HUES64 (cell line): ENCODE measurements around the gene GLYAT. TPM values are rescaled to one million over a fixed set of nuclear protein-coding genes. Genes with fewer than 3 reads are reported as not detected.

ENCODE experiments used
- H3K27ac ChIP-seq: 2 replicates; pipeline ENCODE4 v1.7.0; 2013; ENCODE audit warnings: low read depth, low read length, inconsistent platforms
- H3K27me3 ChIP-seq: 2 replicates; pipeline ENCODE4 v1.6.1; 2013; ENCODE audit warnings: mild to moderate bottlenecking, low read length; ENCODE audit not compliant: insufficient read depth
- H3K36me3 ChIP-seq: 2 replicates; pipeline ENCODE4 v1.6.1; 2013; ENCODE audit warnings: mild to moderate bottlenecking, low read length; ENCODE audit not compliant: insufficient read depth
- H3K4me1 ChIP-seq: 2 replicates; pipeline ENCODE4 v1.6.1; 2013; ENCODE audit warnings: mild to moderate bottlenecking, low read length, moderate library complexity; ENCODE audit not compliant: insufficient read depth
- H3K4me3 ChIP-seq: 2 replicates; pipeline ENCODE4 v1.5.1; 2013; ENCODE audit warnings: mild to moderate bottlenecking, low read length, moderate library complexity
- H3K9ac ChIP-seq: 2 replicates; pipeline ENCODE4 v1.6.1; 2013; ENCODE audit warnings: mild to moderate bottlenecking, low read depth, low read length
- H3K9me3 ChIP-seq: 2 replicates; pipeline ENCODE4 v1.6.1; 2013; ENCODE audit warnings: low read depth, low read length; ENCODE audit not compliant: insufficient read depth
- WGBS: fragments of 150-250, 120-280 bp; methylation state at CpG from one replicate; pipeline ENCODE4 v1.1.7; 2013; ENCODE audit warnings: missing lambda C conversion rate; 5-methylcytosine and 5-hydroxymethylcytosine counted together
- polyA plus RNA-seq, 2 experiments: library from polyadenylated mRNA; stranded (reverse); fragments of 50-300 nt; gene quantifications; one replicate each; pipeline ENCODE4 v1.2.3, GENCODE V29; 2013

Gene GLYAT, protein sequence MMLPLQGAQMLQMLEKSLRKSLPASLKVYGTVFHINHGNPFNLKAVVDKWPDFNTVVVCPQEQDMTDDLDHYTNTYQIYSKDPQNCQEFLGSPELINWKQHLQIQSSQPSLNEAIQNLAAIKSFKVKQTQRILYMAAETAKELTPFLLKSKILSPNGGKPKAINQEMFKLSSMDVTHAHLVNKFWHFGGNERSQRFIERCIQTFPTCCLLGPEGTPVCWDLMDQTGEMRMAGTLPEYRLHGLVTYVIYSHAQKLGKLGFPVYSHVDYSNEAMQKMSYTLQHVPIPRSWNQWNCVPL
- polyA plus RNA-seq (2013, experiment 1 of 2): not detected
- not detected for polyA plus RNA-seq (2013, experiment 2 of 2)

DNA sequence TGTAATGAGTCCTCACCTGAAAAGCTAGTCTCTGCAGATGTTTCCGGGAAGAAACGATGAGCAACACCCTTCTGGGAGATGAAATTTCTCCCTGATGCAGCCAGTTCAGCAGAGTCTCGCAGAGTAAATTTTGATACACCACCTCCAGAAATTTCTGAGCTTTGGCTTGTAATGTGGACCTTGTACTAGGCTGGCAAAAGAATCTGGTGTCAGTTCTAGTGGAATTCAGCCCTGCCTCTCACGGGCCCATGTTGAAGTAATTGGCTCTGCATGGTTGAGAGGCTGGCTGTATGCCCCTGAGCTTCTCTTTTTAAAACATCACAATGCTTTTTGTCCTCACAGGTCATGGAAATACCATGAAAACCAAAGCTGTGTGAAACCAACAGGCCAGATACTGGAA is at the start of gene GLYAT:
TSS of gene GLYAT (minus strand) at position 125 of the 400 bp plus-strand sequence. CDS start 7,447 bp downstream, outside the sequence.
- H3K9ac ChIP-seq: no peak within 1 kb of the TSS

DNA sequence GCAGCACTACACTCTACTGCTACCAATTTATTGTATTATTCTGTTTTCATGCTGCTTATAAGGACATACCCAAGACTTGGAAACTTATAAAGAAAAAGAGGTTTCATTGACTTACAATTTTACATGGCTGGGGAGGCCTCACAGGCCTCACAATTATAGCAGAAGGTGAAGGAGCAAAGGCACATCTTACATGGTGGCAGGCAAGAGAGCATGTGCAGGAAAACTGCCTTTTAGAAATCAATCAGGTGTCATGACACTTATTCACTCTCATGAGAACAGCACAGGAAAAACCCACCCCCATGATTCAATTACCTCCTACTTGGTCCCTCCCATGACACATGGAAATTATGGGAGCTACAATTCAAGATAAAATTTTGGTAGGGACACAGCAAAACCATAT is 49.6 kb upstream of the GLYAT start:
- no peaks in the 10 kb centered on the region for H3K27me3 ChIP-seq
- H3K27ac ChIP-seq: no peak overlapping the region
- H3K36me3 ChIP-seq: no peaks in the 10 kb centered on the region
- H3K4me3 ChIP-seq: no peak overlapping the region
- peaks cover 78% of the 10 kb centered on the region for H3K9me3 ChIP-seq
- H3K9ac ChIP-seq: no peak overlapping the region
- H3K4me1 ChIP-seq: no peaks in the 10 kb centered on the region

More for the DNA sequence above, at the start of gene GLYAT:
- Histone ChIP-seq H3K4me1 (no peaks in the 10 kb centered on the region), H3K4me3 (no peak within 1 kb of the TSS), H3K27ac (no peak within 1 kb of the TSS), H3K36me3 (no peaks in the 10 kb centered on the region), H3K9me3 (peaks cover 89% of the 10 kb centered on the region), H3K27me3 (no peaks in the 10 kb centered on the region)
- whole genome bisulfite sequencing: 71% methylated on average over 4 of the region's 4 CpGs

DNA sequence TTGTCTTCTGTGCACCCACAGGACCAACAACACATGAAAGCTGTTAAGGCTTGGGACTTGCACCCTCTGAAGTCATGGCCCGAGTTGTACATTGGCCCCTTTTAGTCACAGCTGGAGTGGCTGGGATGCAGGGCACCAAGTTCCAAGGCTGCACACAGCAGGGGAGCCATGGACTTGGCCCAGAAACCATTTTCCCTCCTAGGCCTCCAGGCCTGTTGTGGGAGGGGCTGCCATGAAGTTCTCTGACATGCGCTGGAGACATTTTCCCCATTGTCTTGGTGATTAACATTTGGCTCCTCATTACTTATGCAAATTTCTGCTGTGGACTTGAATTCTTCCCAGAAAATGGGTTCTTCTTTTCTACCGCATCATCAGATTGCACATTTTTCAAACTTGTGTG is 48.8 kb upstream of the GLYAT start:
- Histone ChIP-seq H3K27ac (no peak overlapping the region), H3K4me1 (no peaks in the 10 kb centered on the region), H3K9me3 (peaks cover 76% of the 10 kb centered on the region), H3K27me3 (no peaks in the 10 kb centered on the region), H3K36me3 (no peaks in the 10 kb centered on the region), H3K4me3 (no peak overlapping the region), H3K9ac (no peak overlapping the region)
- 90% methylated on average over 3 of the region's 3 CpGs for WGBS

DNA sequence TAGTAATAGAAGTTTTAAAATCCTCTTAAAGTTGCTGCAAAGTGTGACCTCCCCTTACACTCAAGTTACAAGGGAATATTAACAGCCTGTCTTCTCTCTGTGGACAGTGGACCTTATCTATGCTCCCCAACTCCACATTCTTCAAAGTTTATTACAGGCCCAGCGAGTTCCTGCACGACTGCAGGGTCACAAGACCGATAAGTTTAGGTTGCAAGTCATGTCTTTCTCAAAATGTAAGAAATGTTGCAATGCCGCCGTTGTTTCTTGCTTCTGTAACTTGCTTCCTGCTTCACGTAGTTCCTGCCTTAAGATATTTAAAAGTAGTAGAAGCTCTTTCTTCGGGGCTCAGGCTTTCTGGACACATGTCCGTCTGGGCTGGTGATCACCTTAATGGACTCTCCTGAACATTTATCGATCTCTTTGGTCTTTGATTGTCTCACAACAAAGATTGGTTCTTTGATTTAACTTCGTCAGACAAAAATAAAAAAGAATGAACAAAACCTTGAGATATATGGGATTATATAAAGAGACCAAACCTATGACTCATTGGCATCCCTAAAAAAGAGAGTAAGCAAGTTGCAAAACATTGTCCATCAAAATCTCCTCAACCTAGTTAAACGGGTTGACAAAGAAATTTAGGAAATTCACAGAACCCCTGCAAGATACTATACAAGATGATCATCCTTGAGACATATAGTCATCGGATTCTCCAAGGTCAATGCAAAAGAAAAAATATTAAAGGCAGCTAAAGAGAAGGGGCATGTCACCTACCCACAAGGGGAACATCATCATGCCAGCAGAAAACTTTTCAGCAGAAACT is 45.4 kb upstream of the GLYAT start:
- no peaks in the 10 kb centered on the region for H3K27me3 ChIP-seq
- no peak overlapping the region for H3K4me3 ChIP-seq
- H3K27ac ChIP-seq: no peak overlapping the region
- H3K4me1 ChIP-seq: no peaks in the 10 kb centered on the region
- H3K9me3 ChIP-seq: peaks cover 88% of the 10 kb centered on the region
- H3K9ac ChIP-seq: no peak overlapping the region
- WGBS: 76% methylated on average over 11 of the region's 12 CpGs
- H3K36me3 ChIP-seq: no peaks in the 10 kb centered on the region

DNA sequence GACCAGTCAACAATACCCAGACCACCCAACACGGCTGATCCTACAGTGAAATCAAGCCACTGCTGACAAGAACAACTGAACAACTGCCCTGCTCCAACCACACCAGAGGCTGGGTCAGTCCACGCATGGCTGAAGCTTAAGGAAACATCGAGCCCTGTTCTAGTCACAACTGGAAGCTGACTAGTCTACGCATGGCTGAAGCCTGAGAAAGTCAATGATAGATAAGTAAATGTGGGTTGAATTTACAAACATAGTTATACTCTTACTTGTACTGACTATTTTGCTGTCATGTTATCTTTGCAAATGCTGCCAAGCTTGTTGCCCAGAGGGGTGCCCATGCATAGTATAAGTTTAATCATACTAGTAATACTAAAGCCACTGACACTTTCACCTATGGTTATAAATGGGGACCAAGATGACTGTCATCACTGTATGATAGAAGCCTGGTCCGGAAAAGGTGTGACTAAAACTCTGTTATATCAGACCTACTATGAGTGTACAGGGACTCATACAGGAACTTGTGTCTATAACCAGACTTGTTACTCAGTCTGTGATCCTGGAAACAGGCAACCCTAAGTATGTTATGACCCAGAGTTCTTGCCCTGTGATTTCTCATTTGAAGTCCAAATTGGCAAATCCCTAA is 43.4 kb upstream of the GLYAT start:
- no peaks in the 10 kb centered on the region for H3K4me1 ChIP-seq
- H3K27ac ChIP-seq: no peak overlapping the region
- peaks cover 88% of the 10 kb centered on the region for H3K9me3 ChIP-seq
- WGBS: 83% methylated on average over 5 of the region's 5 CpGs
- no peak overlapping the region for H3K9ac ChIP-seq
- no peaks in the 10 kb centered on the region for H3K36me3 ChIP-seq
- no peak overlapping the region for H3K4me3 ChIP-seq
- no peaks in the 10 kb centered on the region for H3K27me3 ChIP-seq

DNA sequence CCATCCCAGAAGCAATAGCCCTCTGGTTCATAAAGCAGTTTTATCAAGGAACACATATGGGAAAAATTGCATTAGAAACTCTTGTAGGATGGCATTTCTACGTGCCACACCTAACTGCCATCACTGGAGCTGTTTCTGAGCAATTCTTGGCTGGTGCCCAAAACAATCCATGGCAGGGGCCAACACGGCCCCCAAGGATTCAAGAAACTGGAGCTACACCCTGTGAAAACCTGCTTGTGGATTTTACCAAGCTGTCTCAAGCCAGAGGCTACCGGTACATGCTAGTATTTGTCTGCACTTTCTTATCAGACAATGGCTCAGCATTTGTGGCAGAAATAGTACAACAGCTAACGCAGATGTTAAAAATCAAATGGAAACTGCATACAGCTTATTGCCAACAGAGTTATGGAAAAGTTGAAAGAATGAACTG is 42.4 kb upstream of the GLYAT start:
- peaks cover 89% of the 10 kb centered on the region for H3K9me3 ChIP-seq
- no peak overlapping the region for H3K27ac ChIP-seq
- H3K36me3 ChIP-seq: no peaks in the 10 kb centered on the region
- no peaks in the 10 kb centered on the region for H3K4me1 ChIP-seq
- H3K27me3 ChIP-seq: no peaks in the 10 kb centered on the region
- WGBS: 63% methylated on average over 4 of the region's 4 CpGs
- H3K4me3 ChIP-seq: no peak overlapping the region
- no peak overlapping the region for H3K9ac ChIP-seq

DNA sequence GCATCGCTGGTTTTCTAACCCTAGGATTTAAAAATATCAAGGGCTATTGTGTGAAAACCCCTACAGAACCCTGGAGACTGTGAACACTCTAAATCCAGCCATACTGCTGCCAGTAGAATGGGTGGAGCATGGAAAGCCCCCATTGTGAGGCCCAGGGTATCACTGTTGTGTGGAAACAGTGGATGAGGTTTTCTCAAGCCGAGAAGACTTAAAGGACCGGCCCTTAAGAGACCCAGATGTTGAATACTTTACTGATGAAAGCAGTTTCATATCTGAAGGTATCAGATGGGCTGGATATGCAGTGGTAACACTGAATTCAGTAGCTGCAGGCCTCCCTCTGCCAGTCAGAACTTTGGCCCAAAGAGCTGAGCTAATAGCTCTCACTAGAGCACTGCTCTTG is 41.6 kb upstream of the GLYAT start:
- H3K27ac ChIP-seq: no peak overlapping the region
- WGBS: 65% methylated on average over 3 of the region's 3 CpGs
- no peaks in the 10 kb centered on the region for H3K27me3 ChIP-seq
- H3K36me3 ChIP-seq: no peaks in the 10 kb centered on the region
- no peak overlapping the region for H3K4me3 ChIP-seq
- peaks cover 89% of the 10 kb centered on the region for H3K9me3 ChIP-seq
- H3K4me1 ChIP-seq: no peaks in the 10 kb centered on the region
- H3K9ac ChIP-seq: no peak overlapping the region

DNA sequence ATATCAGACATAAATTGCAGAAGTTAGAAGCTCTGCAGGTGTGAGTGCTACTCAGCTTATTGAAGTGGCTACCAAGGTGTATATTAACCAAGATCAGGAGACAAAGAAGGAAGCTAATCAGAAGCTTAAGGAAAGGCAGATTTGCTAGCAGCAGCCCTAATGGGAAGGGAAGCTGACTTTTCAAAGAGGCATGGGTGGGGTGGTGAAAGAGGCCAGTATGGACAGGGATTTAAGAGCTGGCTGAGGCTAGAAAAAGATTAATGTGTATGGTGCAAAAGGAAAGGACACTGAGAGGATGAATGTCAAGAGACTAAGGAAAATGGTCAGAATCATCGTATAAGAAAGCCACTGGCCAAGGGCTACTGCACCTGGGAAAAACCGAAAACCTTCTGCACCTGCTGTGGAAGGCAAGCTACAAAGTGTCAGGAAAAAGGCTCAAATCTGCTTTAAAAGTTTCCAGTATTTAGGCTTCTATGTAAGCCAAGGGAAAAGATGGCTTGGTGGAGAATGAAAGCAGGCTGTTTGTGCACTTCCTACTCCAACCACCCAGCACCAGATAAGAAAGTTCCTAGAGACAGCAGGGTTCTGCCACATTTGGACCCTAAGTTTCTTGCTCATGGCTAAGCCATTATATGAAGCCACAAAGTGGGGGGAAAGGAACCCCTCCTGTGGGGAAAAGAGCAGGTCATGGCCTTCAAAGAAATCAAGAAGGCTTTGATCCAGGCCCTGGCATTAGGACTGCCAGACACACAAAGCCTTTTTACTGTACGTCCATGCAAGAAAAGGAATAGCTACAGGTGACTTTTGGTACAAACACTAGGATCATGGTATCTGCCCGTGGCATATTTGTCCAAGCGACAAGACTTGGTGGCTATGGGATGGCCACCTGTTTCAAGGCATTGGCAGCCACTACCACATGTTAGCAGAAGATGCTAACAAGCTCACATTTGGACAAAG is 40.9 kb upstream of the GLYAT start:
- no peaks in the 10 kb centered on the region for H3K36me3 ChIP-seq
- no peaks in the 10 kb centered on the region for H3K27me3 ChIP-seq
- H3K27ac ChIP-seq: no peak overlapping the region
- H3K4me1 ChIP-seq: no peaks in the 10 kb centered on the region
- H3K4me3 ChIP-seq: no peak overlapping the region
- WGBS: 89% methylated on average over 5 of the region's 5 CpGs
- peaks cover 90% of the 10 kb centered on the region for H3K9me3 ChIP-seq
- H3K9ac ChIP-seq: no peak overlapping the region

DNA sequence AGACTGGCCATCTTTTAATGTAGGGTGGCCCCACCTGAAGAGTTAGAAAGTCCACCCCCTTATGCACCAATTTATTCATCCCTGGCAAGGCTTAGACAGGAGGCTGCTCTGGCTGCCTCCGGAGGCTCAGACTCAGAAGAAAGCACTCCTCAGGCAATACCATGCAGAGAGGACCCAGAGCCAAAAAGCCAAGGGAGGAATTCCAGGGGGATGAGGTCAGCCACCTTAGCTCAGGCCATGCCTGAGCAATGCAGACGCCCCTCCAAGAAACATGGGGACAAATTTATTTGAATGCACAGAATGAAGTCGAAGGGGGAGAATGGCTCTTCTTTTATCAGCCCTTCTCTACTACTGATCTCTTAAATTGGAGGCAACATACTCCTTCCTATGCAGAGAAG is 39.7 kb upstream of the GLYAT start:
- H3K4me1 ChIP-seq: no peaks in the 10 kb centered on the region

DNA sequence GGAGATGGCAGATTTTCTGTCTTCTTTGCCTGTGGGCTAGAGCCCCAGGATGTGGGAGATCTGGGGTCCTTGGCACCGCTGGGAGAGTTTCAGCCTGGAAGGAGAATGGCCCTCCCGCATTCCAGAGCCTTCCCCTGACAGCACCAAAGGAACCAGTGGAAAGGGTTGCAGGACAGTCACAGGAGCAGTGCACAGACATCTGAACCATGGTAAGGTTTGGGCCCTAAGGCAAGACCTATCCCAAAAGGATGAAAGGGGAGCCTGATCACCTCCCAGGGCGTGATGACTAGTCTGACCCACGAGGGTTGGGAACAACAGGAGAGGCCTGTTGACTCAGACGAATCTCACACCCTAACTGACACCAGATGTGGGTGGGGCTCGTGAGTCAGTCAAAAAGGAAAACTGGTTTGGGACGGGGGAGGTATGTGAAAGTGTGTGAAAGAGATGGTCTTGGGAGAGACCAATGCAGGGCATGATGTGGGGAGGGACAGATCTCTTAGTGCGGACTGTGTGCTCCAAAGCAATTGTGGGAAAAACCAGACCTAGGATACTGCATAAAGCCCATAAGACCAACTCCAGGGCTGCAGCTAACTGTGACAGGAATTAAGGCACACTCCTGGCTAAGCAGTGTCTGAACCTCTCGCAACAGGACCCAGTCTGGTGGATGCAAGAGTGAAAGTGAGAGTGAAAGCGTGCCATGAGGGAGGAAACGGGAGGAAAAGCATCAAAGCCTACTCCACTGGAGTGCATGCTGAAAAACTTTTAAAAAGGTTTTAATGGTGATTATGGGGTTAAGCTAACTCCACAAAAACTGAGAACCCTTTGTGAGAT is 39.1 kb upstream of the GLYAT start:
- Histone ChIP-seq H3K9ac (no peak overlapping the region), H3K27ac (no peak overlapping the region), H3K4me1 (no peaks in the 10 kb centered on the region), H3K27me3 (no peaks in the 10 kb centered on the region), H3K36me3 (no peaks in the 10 kb centered on the region), H3K4me3 (no peak overlapping the region), H3K9me3 (peaks cover 92% of the 10 kb centered on the region)
- WGBS: 74% methylated on average over 11 of the region's 11 CpGs

More for the DNA sequence above, 39.7 kb upstream of the GLYAT start:
- no peak overlapping the region for H3K9ac ChIP-seq
- no peak overlapping the region for H3K4me3 ChIP-seq
- no peaks in the 10 kb centered on the region for H3K36me3 ChIP-seq
- H3K9me3 ChIP-seq: peaks cover 90% of the 10 kb centered on the region
- H3K27ac ChIP-seq: no peak overlapping the region
- H3K27me3 ChIP-seq: no peaks in the 10 kb centered on the region
- WGBS: 59% methylated on average over 3 of the region's 3 CpGs
